DMS153 treated with DMSO at 0.1 percent for 48 hours (cell line): Measurements from ENCODE around the gene MCF2L2.
"Not testable (repeated sequence)": the region's sequence is repeated elsewhere in the genome, so short reads cannot be mapped to it uniquely, and the experiment has no call there.

ENCODE experiments used
- DNase-seq: peaks from one replicate; lab custom pipeline; 2025; ENCODE audit not compliant: unreplicated experiment; lab: John Stamatoyannopoulos, UW

The MCF2L2 gene

GRCh38 chr3:183181606-183182005 lies 246.8 kb downstream of the MCF2L2 start:
- DNase-seq = no peak

DNA sequence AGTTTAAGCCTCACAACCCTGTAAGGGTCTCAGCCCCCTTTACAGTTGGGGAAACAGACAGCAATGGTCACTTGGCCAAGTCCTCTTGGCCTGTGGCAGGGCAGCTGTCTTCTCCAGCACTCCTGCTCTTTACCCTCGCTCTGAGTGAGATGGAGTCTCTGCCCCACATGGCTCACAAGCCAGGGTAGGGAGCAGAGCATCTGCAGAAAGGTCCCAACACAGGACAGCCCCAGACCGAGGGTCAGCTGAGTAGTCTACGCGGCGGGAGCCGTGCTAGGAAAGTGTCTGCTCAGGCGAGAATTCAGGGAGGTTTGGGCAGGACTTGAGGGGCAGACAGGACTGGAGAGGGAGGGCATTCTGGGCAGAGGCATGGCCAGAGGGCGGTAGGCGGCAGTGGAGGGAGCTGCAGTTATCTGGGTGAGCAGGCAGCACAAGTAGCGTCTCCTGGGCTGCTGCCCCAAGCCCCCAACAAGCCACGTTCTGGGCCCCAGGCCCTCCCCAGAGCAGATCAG lies 247.6 kb downstream of the MCF2L2 start:
- no peak for DNase-seq

- no peak for DNase-seq
These were observed 248.2 kb downstream of the MCF2L2 start for GRCh38 chr3:183180110-183180783.

DNA sequence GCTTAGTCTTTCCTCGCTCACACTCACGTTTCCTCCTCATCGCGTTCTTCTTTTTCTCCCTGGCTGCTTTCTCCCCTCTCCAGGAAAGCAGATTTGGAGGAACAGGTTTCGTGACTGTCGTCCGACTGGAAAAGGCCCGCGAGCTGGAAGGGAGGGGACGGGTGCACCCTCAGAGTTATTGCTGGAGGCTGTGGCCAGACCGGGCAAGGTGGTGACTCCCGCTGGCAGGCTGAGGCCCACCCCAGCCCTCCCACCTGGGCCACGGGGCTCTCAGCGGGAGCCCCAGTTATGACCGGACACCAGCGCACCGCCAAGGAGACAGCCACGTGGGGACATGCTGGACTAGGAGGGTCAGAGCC lies 248.9 kb downstream of the MCF2L2 start:
- not testable (repeated sequence) for DNase-seq

DNA sequence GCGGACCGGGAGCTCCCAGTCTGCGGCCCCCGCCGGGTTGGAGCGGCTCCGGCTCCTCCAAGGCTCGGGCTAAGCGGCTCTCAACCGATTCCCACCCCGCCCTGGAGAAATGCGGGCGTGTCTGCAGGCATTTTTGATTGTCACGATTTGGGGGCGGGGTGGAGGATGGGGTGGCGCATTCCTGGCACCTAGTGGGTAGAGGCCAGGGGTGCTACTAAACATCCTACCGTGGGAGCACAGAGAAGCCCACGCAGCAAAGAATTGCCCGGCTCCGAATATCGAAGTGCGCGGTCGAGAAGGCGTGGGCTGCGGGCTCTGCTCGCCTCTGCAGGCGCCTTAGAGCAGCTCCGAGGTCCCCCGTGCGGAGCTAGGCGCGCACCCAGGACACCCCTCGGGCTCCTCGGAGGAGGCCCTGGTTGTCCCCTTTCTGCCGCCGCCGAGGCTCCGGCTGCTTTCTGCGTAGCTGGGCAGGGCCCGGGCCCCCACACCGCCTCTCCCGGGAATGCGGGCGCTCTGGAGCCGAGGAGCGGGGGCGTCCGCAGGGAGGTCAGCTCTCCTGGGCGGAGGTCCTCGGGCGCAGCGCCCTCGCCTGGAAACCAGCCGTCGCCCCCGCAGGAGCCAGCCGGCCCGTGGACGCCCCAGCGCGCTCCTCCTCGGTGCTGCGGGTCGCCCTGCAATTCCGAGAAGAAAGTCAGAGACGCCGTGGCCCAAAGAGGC lies 249.4 kb downstream of the MCF2L2 start:
- DNase-seq = no peak

DNA sequence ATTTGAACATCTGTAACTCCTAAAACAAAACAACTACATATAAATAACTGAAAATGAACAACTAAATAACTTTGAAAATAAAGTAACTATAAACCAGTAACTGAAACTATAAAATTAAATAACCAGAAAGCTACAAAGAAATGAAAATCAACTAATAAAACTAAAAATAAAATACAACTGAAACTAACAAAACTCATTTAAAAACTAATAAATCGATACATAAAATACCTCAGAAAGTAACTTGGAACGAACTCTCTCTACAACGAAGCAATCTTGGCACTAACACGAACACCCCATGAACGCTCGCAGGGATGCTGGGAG lies 249.9 kb downstream of the MCF2L2 start:
- DNase-seq = no peak

DNA sequence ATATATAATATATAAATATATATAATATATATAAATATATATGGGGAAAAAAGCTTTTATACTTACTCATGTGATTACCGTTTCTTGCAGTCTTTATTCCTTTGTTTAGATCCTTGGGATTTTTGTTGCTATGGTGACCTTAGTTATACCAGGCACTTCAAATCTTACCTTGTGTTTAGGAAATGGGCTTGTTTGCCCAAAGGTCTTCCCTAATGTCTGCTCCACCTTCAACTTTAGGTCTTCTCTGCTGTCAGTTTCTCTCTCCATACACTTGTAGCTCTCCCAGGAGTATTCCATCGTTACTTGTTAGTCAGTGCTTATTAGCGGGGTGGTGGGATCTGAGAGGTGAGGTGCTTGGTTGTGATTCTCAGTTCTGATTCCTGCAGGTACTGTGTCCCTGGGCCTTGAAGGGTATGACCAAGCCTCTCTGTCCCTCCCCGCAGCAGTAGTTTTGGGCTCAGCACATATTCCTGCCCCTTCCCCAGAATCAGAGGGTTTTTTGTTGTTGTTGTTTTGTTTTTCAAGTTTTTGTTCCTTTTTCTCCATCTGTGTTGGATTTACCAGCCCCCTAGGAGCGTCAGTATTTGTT lies 256.3 kb downstream of the MCF2L2 start:
- DNase-seq = no peak

- not testable (repeated sequence) for DNase-seq
These were observed 260.4 kb downstream of the MCF2L2 start for GRCh38 chr3:183167975-183168374.

GRCh38 chr3:183163563-183163962 lies 264.9 kb downstream of the MCF2L2 start:
- no peak for DNase-seq

GRCh38 chr3:183161552-183162336 lies 266.7 kb downstream of the MCF2L2 start:
- no peak for DNase-seq

- no peak for DNase-seq
These were observed 267.8 kb downstream of the MCF2L2 start for GRCh38 chr3:183160616-183161015.

DNA sequence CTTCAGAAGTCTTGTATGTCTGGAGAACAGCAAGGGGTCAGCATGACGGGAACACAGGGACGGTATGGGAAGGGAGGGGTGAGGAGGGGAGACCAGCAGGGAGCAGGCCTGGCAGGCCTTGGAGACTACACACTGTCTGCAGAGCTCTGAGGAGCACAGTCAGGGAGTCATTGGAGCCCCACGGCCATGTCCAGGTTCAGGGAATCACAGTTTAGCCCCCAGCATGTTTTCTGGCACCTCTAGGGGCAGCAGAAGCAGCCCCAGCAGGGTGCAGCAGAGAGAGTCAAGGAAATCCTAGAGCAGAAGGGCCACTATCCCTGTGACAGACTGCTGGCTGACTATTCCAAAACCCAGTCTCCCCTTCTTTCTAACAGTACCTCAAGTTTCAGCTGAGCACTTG lies 269.1 kb downstream of the MCF2L2 start:
- no peak for DNase-seq

GRCh38 chr3:183158551-183159006 lies 269.8 kb downstream of the MCF2L2 start:
- no peak for DNase-seq

- no peak for DNase-seq
These were observed 270.3 kb downstream of the MCF2L2 start for GRCh38 chr3:183158113-183158512.

GRCh38 chr3:183156266-183156665 lies 272.2 kb downstream of the MCF2L2 start:
- no peak for DNase-seq

DNA sequence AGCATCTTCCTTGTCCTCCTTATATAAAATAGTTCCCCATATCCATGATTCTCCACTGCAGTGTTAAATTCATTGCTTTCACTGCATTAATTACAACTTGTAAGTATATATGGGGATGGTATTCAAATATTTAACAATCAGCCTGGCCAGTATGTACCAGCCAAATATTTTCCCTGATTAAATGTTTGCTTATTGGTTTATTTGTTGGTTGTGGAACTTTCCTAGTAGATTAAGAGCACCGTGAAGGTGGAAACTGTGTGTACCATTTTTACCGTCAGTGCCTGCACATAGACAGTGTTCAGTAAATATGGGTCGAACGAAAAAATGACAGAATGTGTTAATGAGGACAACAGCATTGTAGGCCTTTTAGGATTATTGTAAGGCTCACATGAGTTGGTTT lies 272.9 kb downstream of the MCF2L2 start:
- DNase-seq = no peak

DNA sequence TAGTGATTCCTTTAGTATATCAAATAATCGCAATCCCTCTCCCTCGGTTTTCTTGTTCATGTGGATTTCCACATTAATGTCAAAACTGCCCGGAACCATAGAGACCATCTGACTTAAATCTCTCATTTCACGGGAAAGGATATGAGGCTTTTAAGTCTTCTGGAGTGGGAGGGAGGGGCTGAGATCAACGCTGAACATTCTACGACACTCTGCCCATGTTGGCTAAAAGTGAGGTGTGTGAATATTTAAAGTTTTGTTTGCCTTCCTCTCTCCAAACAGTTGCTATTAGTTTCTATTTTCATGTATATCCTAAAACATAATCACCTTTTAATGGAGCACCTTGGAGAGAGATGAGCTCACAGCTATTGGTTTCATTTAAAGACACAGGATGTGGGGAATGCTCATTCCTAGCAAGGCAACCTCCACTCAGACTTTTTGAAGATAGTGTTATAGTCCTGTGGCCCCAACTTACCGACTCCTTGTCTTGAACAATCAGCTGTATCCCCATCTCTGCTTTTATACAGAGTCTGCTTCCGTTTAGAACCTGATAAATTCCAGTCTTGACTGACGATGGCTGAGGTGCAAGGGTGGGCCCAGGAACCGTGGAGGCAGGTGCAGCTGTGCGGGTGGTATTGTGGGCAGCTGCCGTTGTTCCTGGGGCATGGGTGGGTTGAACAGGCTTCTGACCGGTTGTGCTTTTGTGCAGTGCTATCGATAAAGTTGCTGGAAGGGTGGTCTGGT lies 275.0 kb downstream of the MCF2L2 start:
- no peak for DNase-seq

DNA sequence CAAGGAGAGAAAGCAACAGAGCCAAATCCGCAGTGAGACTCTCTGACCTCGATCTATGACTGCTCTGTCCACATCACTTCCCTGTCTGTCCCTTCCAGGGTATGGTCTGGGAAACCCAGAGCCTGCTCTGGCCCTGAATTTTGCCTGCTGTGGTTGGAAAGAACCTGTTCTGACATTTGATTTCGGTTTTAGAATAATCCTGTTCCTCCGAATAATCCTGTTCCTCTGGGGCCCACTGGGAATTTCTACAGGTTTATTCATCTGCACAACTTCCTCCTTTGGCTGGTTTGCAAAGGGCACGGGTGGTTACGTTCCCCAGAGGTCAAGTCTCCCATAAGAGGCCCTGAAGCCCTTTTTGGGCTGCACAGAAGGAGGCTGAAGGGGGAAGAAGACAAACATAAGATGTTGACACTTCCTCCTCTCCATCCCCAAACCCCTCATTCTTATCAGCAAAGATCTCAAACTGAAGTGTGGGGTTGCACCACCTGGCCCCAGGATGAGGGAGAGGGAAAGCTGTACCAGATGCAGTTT lies 276.5 kb downstream of the MCF2L2 start:
- DNase-seq = no peak

- DNase-seq = no peak
These were observed 277.3 kb downstream of the MCF2L2 start for GRCh38 chr3:183151086-183151485.

- no peak for DNase-seq
These were observed 278.3 kb downstream of the MCF2L2 start for GRCh38 chr3:183149915-183150750.
